Upper lobe of left lung (tissue), 4 donors: ENCODE measurements around the gene PCGF3.

Experiments
- EP300 ChIP-seq, 4 donors: sonication (generic); formaldehyde crosslinking; IDR thresholded peaks; one replicate each; pipeline ENCODE4 v1.5.1; 2017; ENCODE audit warnings: antibody characterized with exemption in 4 of 4, control low read depth in 2 of 4
- POLR2A ChIP-seq, 4 donors: fragments of 450-650 bp; IDR thresholded peaks; one replicate each; pipeline ENCODE4 v1.5.1; 2016 to 2017; ENCODE audit warnings: antibody characterized with exemption in 4 of 4, mild to moderate bottlenecking in 2 of 4
- POLR2AphosphoS5 ChIP-seq, 2 donors: sonication (generic); formaldehyde crosslinking; IDR thresholded peaks; one replicate each; pipeline ENCODE4 v1.5.1; 2017; ENCODE audit warnings: antibody characterized with exemption in 2 of 2
- TF ChIP-seq, protein P1 (sequence below), 6 experiments: fragments of 450-650 bp in 4 of 6; fragments of 200-600 bp in 2 of 6; sonication (generic) in 2 of 6; IDR thresholded peaks; one replicate each; pipeline ENCODE4 v1.5.1; 2016 to 2019; ENCODE audit warnings: antibody characterized with exemption in 6 of 6

DNA sequence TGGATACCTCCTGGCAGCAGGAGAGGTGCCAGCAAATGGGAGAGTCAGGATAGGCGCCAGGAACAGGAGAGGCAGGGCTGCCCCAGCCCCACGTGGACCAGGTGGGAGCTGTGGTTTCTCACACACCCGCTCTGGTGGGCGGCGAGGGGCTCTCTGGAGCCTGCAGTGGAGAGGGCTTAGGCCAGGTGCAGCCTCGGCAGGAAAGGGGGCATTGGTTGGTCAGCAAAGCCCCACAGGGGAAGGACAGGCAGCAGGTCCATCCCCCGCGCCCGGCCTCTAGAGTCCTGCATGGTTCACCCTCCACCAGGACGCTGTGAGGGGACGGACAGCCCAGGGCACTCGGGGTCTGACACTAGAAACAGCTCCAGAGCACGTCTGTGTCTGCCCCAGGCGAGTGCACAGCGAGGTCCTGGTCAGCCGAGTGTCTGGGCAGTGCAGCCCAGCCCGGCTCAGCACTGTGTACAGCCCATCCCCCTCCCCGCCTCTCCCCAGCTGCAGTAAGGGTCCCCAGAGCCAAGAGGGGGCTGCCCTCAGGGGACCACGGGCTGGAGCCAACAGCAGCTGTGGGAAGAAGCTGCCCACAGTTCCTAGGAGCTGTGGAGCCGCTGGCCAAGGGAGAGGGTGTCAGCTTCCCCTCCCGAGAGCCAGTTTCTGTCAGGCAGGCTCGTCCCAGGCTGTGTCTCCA is 39.7 kb upstream of the PCGF3 start:
- no peak for TF ChIP-seq POLR2AphosphoS5 (IDR thresholded peaks at IDR 0.05)
- TF ChIP-seq, protein P1, sequence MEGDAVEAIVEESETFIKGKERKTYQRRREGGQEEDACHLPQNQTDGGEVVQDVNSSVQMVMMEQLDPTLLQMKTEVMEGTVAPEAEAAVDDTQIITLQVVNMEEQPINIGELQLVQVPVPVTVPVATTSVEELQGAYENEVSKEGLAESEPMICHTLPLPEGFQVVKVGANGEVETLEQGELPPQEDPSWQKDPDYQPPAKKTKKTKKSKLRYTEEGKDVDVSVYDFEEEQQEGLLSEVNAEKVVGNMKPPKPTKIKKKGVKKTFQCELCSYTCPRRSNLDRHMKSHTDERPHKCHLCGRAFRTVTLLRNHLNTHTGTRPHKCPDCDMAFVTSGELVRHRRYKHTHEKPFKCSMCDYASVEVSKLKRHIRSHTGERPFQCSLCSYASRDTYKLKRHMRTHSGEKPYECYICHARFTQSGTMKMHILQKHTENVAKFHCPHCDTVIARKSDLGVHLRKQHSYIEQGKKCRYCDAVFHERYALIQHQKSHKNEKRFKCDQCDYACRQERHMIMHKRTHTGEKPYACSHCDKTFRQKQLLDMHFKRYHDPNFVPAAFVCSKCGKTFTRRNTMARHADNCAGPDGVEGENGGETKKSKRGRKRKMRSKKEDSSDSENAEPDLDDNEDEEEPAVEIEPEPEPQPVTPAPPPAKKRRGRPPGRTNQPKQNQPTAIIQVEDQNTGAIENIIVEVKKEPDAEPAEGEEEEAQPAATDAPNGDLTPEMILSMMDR (IDR thresholded peaks at IDR 0.05): no peak
- TF ChIP-seq POLR2A (IDR thresholded peaks at IDR 0.05): no peak
- TF ChIP-seq EP300 (IDR thresholded peaks at IDR 0.05): no peak
